Measurements from ENCODE around the gene COL6A5.

COL6A5 gene

DNA sequence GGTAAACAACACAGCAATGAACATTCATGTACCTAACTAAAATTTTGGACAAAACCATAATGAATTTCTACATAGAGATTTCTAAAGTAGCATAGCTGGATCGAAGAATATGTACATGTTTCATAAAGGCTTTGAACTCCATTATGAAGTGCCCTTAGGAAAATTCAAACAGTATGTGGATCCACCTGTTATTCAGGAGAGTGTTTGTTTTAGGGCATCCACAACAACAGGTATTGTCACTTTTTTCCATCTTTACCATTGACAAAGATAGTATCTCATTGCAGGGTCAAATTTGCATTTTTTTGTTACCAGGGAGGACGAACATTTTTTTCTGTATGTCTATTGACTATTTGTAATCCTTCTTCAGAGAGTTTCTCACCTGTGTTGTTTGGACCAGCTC, 75.0 kb downstream of the COL6A5 start:
- no peak overlapping the region for H3K4me3 ChIP-seq (replicated peaks; ENCODE audit: low read depth, low read length)
- DNase-seq (ENCODE audit: low read depth): no peak
- TF ChIP-seq, protein P1, sequence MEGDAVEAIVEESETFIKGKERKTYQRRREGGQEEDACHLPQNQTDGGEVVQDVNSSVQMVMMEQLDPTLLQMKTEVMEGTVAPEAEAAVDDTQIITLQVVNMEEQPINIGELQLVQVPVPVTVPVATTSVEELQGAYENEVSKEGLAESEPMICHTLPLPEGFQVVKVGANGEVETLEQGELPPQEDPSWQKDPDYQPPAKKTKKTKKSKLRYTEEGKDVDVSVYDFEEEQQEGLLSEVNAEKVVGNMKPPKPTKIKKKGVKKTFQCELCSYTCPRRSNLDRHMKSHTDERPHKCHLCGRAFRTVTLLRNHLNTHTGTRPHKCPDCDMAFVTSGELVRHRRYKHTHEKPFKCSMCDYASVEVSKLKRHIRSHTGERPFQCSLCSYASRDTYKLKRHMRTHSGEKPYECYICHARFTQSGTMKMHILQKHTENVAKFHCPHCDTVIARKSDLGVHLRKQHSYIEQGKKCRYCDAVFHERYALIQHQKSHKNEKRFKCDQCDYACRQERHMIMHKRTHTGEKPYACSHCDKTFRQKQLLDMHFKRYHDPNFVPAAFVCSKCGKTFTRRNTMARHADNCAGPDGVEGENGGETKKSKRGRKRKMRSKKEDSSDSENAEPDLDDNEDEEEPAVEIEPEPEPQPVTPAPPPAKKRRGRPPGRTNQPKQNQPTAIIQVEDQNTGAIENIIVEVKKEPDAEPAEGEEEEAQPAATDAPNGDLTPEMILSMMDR (IDR thresholded peaks at IDR 0.05; ENCODE audit: low read length, missing control alignments): no peak

DNA sequence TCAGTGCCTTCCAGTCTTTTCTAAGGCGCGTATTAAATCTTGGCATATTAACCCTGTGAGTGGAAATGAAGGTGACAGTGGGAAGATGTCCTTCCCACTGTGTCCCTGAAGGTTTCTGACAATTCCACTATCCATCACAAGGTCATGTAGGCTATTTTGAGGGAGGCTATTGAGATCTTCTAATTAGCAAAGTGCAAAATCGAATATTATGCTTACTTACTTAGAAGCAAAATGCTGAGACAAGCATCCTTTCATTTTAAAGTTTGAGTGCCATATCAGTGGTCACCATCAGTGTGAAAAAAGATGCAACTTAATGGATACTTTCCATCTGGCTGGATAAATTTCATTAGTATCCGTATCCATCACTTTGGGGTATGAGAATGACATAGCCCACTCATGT, 77.6 kb downstream of the COL6A5 start:
- no peak overlapping the region for H3K4me3 ChIP-seq (replicated peaks; ENCODE audit: low read depth, low read length)
- DNase-seq (ENCODE audit: low read depth): no peak
- TF ChIP-seq, protein P1 (IDR thresholded peaks at IDR 0.05; ENCODE audit: low read length, missing control alignments): no peak

DNA sequence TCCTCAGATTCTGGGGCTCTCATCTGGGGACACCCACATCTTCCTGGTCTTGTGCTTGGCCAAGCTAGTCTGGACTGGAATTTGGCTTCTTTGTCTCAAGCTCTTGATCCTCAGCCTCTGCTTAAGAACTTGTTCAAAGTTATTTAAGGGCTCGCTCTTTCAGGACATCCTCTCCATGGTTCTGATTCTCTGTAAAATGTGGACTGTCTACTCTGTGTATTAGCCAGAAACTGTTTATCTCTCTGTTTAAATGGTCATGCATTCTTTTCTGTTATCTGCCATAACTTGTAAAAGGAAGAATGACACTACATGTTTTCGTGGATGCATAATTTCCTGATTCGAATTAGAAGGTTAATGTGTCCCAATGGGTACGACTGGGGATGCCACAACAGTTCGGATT, 79.4 kb downstream of the COL6A5 start:
- TF ChIP-seq, protein P1 (IDR thresholded peaks at IDR 0.05; ENCODE audit: low read length, missing control alignments): no peak
- no peak for DNase-seq (ENCODE audit: low read depth)
- H3K4me3 ChIP-seq (replicated peaks; ENCODE audit: low read depth, low read length): no peak overlapping the region

DNA sequence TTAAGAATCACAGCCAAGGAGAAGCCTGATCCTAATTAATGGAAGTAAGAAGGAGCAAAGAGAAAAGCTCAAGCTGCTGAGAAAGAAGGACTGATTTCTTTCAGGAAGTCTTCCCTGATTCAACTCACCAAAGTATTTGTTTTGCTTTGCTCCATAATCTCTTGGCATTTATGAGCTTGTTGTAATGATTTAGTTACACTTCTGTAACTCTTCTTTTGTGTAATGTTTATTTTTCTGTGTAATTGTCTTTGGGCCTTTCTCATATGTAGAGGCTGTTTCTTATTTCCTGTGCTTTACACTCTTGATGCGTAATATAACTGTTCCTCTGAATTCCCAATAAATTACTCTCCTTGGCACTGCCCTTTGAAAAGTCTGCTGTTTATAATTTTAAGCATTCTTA, 80.0 kb downstream of the COL6A5 start:
- TF ChIP-seq, protein P1 (IDR thresholded peaks at IDR 0.05; ENCODE audit: low read length, missing control alignments): no peak
- no peak for DNase-seq (ENCODE audit: low read depth)
- no peak overlapping the region for H3K4me3 ChIP-seq (replicated peaks; ENCODE audit: low read depth, low read length)

DNA sequence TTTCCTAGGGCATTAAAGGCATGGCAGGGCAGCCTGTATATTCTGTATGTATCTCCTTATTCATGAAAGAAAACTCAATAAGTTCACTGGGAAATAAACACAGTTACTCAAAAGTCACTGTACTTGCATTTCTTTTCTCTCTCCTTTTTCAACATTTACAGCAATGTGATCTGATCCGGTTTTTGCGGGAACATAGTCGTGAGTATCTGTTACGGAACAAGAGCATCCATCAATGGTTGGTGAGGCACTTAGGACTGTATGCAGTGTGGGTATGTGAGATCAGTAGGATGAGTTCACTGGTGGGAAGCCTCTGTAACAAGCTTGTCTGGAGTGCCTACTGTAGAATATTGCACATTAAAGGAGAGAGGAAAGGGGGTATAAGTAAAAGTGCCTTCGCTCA, 80.7 kb downstream of the COL6A5 start:
- no peak for DNase-seq (ENCODE audit: low read depth)
- no peak overlapping the region for H3K4me3 ChIP-seq (replicated peaks; ENCODE audit: low read depth, low read length)
- TF ChIP-seq, protein P1 (IDR thresholded peaks at IDR 0.05; ENCODE audit: low read length, missing control alignments): no peak

DNA sequence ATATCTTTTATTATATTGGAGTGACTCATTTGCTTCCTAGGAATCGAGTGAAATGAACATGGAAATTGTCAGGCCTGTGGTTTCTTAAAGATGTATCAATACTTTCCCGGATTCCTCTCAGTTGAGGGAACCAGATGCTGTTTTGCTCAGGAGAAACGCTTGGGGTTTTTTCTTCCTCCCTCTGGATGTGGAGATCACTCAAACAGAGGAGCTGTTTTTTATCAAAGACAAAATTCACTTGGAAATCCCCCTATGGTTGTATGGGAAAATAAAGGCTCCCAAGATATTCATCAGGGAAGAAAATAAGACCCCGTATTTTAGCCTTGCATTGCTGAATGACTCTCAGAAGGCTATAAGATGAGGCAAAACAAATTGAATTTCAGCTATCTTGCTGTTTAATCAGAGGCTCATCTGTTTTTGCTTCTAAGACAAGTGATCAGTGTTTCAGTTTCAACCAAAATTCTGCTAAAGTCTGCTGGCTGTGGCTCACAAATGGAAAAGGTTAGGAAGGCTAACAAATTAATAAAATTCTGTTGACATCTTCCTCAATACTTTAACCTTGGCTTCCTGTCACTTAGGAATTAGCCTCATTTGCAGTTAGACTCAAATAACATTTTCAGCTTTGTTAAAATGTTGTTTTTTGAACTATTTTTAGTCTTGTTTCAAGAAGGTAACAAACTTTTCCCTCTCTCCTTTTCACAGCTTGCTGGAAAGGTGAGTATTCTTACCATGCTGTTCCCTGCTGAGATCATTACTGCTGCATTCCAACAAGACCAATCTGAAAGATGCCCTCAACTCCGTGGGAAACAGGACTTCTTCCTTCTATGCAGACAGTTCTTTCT, 83.6 kb downstream of the COL6A5 start:
- no peak for DNase-seq (ENCODE audit: low read depth)

More for the DNA sequence above, 83.6 kb downstream of the COL6A5 start:
- H3K4me3 ChIP-seq (replicated peaks; ENCODE audit: low read depth, low read length): no peak overlapping the region
- TF ChIP-seq, protein P1 (IDR thresholded peaks at IDR 0.05; ENCODE audit: low read length, missing control alignments): no peak

Data from fibroblast of pulmonary artery (primary cell).